ENCODE data around the gene GYPC. TPM values are rescaled to one million over a fixed set of nuclear protein-coding genes. Genes with fewer than 3 reads are reported as not detected.
A peak's percentile ranks its signal among the peaks of the same experiment; 100 is the strongest.

GYPC gene
- total and polyA plus RNA-seq, 2 of the 4 experiments (the other 2 are of a cell fraction), result 53.4 to 96.3 TPM

DNA sequence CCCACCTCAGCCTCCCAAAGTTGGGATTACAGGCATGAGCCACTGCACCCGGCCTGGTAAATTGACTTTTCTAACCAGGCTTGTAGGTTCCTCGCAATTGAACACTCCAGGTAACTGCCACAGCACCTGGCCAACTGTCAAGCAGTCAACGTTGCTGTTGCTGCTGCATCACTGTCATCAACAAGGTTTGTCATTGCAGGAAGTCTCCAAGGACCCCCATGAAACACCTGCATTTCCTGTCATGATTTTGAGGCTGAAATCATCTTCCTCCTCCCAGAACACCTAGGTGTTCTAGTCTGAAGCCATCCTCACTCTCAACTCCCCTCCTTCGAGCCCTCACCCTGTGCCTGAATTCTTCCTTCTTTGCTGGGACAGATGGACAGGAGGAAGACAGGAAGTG, 29.7 kb downstream of the GYPC start:
- TF ChIP-seq MAZ (IDR thresholded peaks at IDR 0.05; ENCODE audit: borderline replicate concordance, low read depth, low read length) (no peak), CEBPB (IDR thresholded peaks at IDR 0.05; ENCODE audit: low read depth, low read length) (no peak), NFE2L2 (IDR thresholded peaks at IDR 0.05; ENCODE audit: low read depth, low read length) (no peak), CHD1 (IDR thresholded peaks at IDR 0.05; ENCODE audit: low read depth, low read length) (no peak)
- intact Hi-C loops (cut with micrococcal nuclease), result no loop called here
- Histone ChIP-seq H2AFZ (replicated peaks; ENCODE audit: low read length, poor library complexity) (no peak overlapping the region), H3K4me1 (ENCODE audit: control insufficient read depth, insufficient read depth, low read length) (no peaks in the 10 kb centered on the region), H3K4ac (ENCODE audit: low read depth, low read length) (no peak overlapping the region), H2BK20ac (ENCODE audit: low read depth, low read length) (no peak overlapping the region), H3K14ac (replicated peaks; ENCODE audit: low read depth, low read length) (no peak overlapping the region), H3K4me2 (ENCODE audit: low read depth, low read length) (no peak overlapping the region), H2BK15ac (ENCODE audit: low read depth, low read length) (no peak overlapping the region), H2AK9ac (replicated peaks; ENCODE audit: low read depth, low read length, poor library complexity) (peak overlapping the region; percentile 37), H3K36me3 (ENCODE audit: control insufficient read depth, insufficient read depth, low read length) (peaks cover 30% of the 10 kb centered on the region), H2BK120ac (ENCODE audit: low read depth, low read length) (no peak overlapping the region), H3K18ac (ENCODE audit: low read depth, low read length) (no peak overlapping the region), H3K9me3 (ENCODE audit: control insufficient read depth, insufficient read depth, low read length) (no peaks in the 10 kb centered on the region), H3K9me1 (ENCODE audit: insufficient read depth, low read length) (peaks cover 18% of the 10 kb centered on the region; the same call in 1 of the 2 replicates), H2AK5ac (ENCODE audit: low read depth, low read length) (no peak overlapping the region), H3K9ac (ENCODE audit: low read depth, low read length) (no peak overlapping the region), H3K4me3 (ENCODE audit: insufficient read depth, low read depth, low read length) (no peak overlapping the region), H3K27ac (ENCODE audit: insufficient read depth, low read length) (no peak overlapping the region), H4K5ac (ENCODE audit: low read depth, low read length) (no peak overlapping the region), H3K56ac (ENCODE audit: extremely low read depth, insufficient read depth, low read length) (no peak overlapping the region), H2BK5ac (ENCODE audit: low read depth, low read length, poor library complexity, severe bottlenecking) (no peak overlapping the region), H4K20me1 (ENCODE audit: insufficient read depth, low read length) (peaks cover 19% of the 10 kb centered on the region; the same call in 1 of the 2 replicates), H4K91ac (ENCODE audit: insufficient read depth, low read depth, low read length) (no peak overlapping the region), H3K79me1 (ENCODE audit: low read depth in 1 of 2, low read length in 2 of 2) (peaks cover 11 to 14% of the 10 kb centered on the region in 2 experiments; a peak in 3 of 4 replicates), H3K23ac (ENCODE audit: low read depth, low read length) (no peak overlapping the region), H4K8ac (ENCODE audit: low read depth in 2 of 2, low read length in 2 of 2) (no peak overlapping the region), H3K27me3 (ENCODE audit: control insufficient read depth, insufficient read depth, low read length) (no peaks in the 10 kb centered on the region)
- 83% methylated on average over 2 of the region's 4 CpGs; no CpG with 5 or more reads in 1 of the 2 experiments for WGBS, 2 experiments (ENCODE audit: extremely low coverage in 2 of 2, insufficient read length in 1 of 2)
- dilution Hi-C loops (cut with HindIII; ENCODE audit: low sequenced_read_pairs, unreplicated experiment), result no loop called here
- no peak for ATAC-seq (ENCODE audit: low read depth)
- DNase-seq, result no peak
- ChIA-PET CTCF (no interaction called here), POLR2A (ENCODE audit: unreplicated experiment) (no interaction called here)
- BruUV-seq (replicated peaks), result no TSS peak
- in situ Hi-C loops (cut with MboI; ENCODE audit: low sequenced_read_pairs), result no loop called here
